Pancreas (tissue), 10 donors: ENCODE results near the gene JOSD1. TPM values are rescaled to one million over a fixed set of nuclear protein-coding genes. Genes with fewer than 3 reads are reported as not detected.

Source experiments
- ATAC-seq, 4 donors: fragments of 200-7000 bp; cut with Tn5 transposase; one replicate each; pipeline versions ENCODE4 v1.8.0 to v1.9.1; 2020; ENCODE audit warnings: mild to moderate bottlenecking in 4 of 4, moderate library complexity in 4 of 4
- DNase-seq, 6 donors: peaks; one replicate each; pipeline ENCODE4 v3.0.0-alpha.2; 2020
- FAIRE-seq: peaks from 2 replicates; lab custom pipeline; 2012; peaks lifted over from hg19 to GRCh38; lab: Jason Lieb, UNC
- H3K27ac ChIP-seq, 4 donors: fragments of 200-600 bp; sonication (generic); 1 replicate in 3 of 4; 2 replicates in 1 of 4; pipeline versions ENCODE4 v1.5.0 to v1.8.0; 2020
- H3K27me3 ChIP-seq, 4 donors: fragments of 200-600 bp; one replicate each; pipeline ENCODE4 v1.8.0; 2021
- H3K36me3 ChIP-seq, 3 donors: fragments of 200-600 bp; sonication (generic) in 1 of 3; one replicate each; pipeline versions ENCODE4 v1.5.0 to v1.8.0; 2020 to 2021
- H3K4me1 ChIP-seq, 3 donors: fragments of 200-600 bp; one replicate each; pipeline ENCODE4 v1.8.0; 2021
- H3K4me3 ChIP-seq, 4 donors: fragments of 200-600 bp; sonication (generic) in 2 of 4; one replicate each; pipeline versions ENCODE4 v1.5.0 to v1.8.0; 2020 to 2021
- H3K9me3 ChIP-seq, 4 donors: fragments of 200-600 bp; one replicate each; pipeline ENCODE4 v1.8.0; 2021
- WGBS, 2 donors: extraction: QIAGEN DNeasy Blood & Tissue Kit; methylation state at CpG; one replicate each; pipeline ENCODE4 v1.1.7; 2013; 5-methylcytosine and 5-hydroxymethylcytosine counted together
- intact Hi-C, 3 donors: fragments of 100-400 bp; cut with DNase I; formaldehyde crosslinking; loops; one replicate each; pipeline versions ENCODE4 v1.11.1 to v1.14.2; 2022
- polyA plus RNA-seq, 2 donors: library from polyadenylated mRNA; stranded (reverse); fragments of 200-250 nt; gene quantifications; one replicate each; pipeline ENCODE4 v1.2.3, GENCODE V29; 2013
- total RNA-seq, 6 donors: library from RNA; stranded (reverse); fragmentation: NEBNext Ultra II Directional in 4 of 6; extraction: Animal tissue kit (Norgen Biotek cat#: 25700) in 4 of 6; gene quantifications; one replicate each; pipeline versions ENCODE4 v1.2.1 to v1.2.4, GENCODE V29; 2021 to 2023
- TF ChIP-seq, protein P1 (sequence below), 4 donors: fragments of 200-600 bp; sonication (generic) in 3 of 4; IDR thresholded peaks; one replicate each; pipeline versions ENCODE4 v1.5.0 to v1.8.0; 2021; ENCODE audit warnings: antibody characterized with exemption in 4 of 4
- donor health status: healthy with polysubstance abuse.
- donor health status: DM: no; HTN: no; CAD: no; lungs with moderate emphysema.
- donor health status: DM: no; HTN: no; CAD: no.
- donor health status: control.
- donor health status: control.
- donor health status: Bipolar disorder and iron deficiency.
- donor health status: DM: yes; HTN: yes; CAD: no.
- donor health status: DM: no; HTN: no; CAD: no.
- donor health status: DM: no; HTN: no; CAD: no.
- donor health status: DM: yes; HTN: yes; CAD: no.

The JOSD1 gene
- total and polyA plus RNA-seq, 8 donors, result 10.9 to 32.3 (median 20.0) TPM

DNA sequence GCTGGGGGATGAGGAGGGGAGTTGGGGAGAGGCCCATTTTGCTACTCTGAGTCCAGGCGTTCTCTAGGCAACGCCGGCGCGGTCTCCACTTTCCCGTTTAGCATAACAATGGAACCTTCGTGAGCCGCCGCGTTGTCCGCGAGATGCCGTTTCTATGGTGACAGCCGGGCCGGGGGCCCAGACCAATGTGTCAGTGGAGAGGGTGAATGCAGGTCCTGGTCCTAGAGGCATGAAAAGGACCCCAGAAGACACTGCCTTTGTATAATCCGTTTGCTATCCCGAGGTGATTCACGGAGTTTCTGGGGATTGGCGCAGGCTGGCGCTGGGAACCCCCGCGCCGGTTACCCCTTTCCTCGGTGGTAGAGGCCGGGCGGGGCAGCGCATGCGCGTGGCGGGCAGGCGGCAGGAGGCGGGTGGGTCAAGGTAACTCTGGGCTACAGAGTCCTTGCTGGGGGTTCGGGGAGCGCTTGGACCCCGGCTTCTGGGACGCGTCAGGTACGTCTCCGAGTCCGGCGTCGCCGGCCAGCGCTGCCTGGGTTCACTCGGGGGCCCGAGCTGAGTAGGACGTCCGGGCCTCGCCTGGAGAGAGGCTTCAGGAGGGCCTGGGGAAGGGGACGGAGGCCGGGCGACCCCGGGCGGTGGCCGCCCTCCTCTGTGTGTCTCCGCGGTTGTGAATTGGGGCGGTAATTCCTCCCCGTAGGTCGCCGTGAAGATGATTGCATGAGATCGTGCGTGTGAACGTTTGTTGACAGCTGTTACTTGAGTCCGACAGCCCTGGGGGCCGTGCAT, 44.3 kb downstream of the JOSD1 start, which contains the start of the genes CBY1 and FAM227A:
Gene CBY1 (plus strand): TSS at position 383 of the 789 bp plus-strand sequence. CDS start 11,417 bp downstream, outside the sequence.
Gene FAM227A (minus strand): TSS at position 137 of the 789 bp plus-strand sequence. CDS start 6,224 bp downstream, outside the sequence.
- ATAC-seq (peak; percentile 94 to 97 (median 95)), DNase-seq (peak; percentile 87 to 97 (median 90)), FAIRE-seq (no peak)
- no peaks in the 10 kb centered on the region for H3K36me3 ChIP-seq
- H3K4me1 ChIP-seq, result peaks cover 0 to 10% (median 0%) of the 10 kb centered on the region in 3 donors
- intact Hi-C loops, result no loop called here
- 0 to 1% methylated on average over 65 to 66 of the region's 66 CpGs for WGBS, 2 donors
- H3K27me3 ChIP-seq, result no peaks in the 10 kb centered on the region
- H3K27ac ChIP-seq, result peak within 1 kb of the TSS; percentile 83 to 95 (median 93)
- peak within 1 kb of the TSS; percentile 52 to 96 (median 73) for H3K4me3 ChIP-seq
- no peaks in the 10 kb centered on the region for H3K9me3 ChIP-seq
- TF ChIP-seq, protein P1, sequence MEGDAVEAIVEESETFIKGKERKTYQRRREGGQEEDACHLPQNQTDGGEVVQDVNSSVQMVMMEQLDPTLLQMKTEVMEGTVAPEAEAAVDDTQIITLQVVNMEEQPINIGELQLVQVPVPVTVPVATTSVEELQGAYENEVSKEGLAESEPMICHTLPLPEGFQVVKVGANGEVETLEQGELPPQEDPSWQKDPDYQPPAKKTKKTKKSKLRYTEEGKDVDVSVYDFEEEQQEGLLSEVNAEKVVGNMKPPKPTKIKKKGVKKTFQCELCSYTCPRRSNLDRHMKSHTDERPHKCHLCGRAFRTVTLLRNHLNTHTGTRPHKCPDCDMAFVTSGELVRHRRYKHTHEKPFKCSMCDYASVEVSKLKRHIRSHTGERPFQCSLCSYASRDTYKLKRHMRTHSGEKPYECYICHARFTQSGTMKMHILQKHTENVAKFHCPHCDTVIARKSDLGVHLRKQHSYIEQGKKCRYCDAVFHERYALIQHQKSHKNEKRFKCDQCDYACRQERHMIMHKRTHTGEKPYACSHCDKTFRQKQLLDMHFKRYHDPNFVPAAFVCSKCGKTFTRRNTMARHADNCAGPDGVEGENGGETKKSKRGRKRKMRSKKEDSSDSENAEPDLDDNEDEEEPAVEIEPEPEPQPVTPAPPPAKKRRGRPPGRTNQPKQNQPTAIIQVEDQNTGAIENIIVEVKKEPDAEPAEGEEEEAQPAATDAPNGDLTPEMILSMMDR (IDR thresholded peaks at IDR 0.05), result no peak

DNA sequence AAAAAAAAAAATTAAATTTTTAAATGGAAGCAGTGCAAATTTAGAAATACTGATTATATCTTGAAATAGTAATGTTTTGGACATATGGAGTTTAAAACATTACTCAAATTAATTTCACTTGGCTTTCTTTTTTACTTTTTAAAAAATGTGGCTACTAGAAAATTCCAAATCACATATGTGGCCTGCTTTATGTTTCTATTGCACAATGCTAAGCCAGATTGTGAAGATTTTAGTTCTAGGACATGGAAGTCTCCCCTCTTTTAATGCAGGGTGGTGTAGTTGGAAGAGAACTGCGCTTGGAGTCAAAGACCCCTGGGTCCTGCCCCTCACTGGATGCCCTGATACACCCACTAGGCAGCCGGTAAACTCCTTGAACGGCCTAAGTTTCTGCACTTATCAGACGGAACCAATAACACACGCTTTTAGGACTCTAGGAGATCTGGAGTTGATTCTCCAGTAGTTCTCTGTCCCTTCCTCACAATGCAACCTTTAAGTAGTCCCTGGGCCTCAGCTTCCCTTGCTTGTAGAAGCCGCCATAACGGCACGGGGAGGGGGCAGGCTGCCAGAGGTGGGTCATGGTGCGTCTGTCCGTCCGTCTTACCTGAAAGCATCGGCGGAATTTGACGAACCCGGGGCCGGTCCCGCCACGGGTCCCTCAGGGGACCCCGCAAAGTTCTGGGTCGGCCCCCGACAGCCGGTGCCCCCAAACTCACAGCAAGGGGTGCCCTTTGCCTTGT, 45.1 kb downstream of the JOSD1 start:
- WGBS, 2 donors, result 7 to 8% methylated on average over 22 of the region's 22 CpGs
- Histone ChIP-seq H3K4me1 (peaks cover 0 to 10% (median 0%) of the 10 kb centered on the region in 3 donors), H3K9me3 (no peaks in the 10 kb centered on the region), H3K36me3 (no peaks in the 10 kb centered on the region), H3K4me3 (peak overlapping the region; percentile 52 to 96 (median 73)), H3K27ac (peak overlapping the region; percentile 83 to 95 (median 93)), H3K27me3 (no peaks in the 10 kb centered on the region)
- peak in 2 of 4 donors; percentile 2 to 3 for ATAC-seq
- FAIRE-seq, result no peak
- no peak for DNase-seq
- TF ChIP-seq, protein P1 (IDR thresholded peaks at IDR 0.05), result no peak
- intact Hi-C loops, result no loop called here

DNA sequence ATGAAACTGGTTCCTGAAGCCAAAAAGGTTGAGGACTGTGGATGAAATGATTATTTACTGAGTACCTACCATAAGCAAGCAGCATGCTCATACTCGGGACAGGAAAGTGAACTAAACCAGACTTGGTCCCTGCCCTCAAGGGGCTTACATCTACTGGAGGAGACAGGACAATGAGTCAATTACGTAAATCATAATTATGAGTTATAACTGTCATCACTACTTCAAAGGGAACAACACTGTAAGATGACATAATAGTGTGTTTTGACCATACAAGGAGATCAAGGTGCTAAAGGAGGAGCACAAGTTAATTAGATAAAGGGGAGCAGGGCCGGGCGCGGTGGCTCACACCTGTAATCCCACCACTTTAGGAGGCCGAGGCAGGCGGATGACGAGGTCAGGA, 47.0 kb downstream of the JOSD1 start:
- Histone ChIP-seq H3K4me3 (no peak overlapping the region), H3K27me3 (no peaks in the 10 kb centered on the region), H3K9me3 (no peaks in the 10 kb centered on the region), H3K36me3 (no peaks in the 10 kb centered on the region), H3K27ac (no peak overlapping the region), H3K4me1 (peaks cover 0 to 10% (median 0%) of the 10 kb centered on the region in 3 donors)
- TF ChIP-seq, protein P1 (IDR thresholded peaks at IDR 0.05), result no peak
- intact Hi-C loops, result no loop called here
- no peak for ATAC-seq
- WGBS, 2 donors, result 94 to 95% methylated on average over 8 of the region's 8 CpGs
- DNase-seq, result no peak
- FAIRE-seq, result no peak

DNA sequence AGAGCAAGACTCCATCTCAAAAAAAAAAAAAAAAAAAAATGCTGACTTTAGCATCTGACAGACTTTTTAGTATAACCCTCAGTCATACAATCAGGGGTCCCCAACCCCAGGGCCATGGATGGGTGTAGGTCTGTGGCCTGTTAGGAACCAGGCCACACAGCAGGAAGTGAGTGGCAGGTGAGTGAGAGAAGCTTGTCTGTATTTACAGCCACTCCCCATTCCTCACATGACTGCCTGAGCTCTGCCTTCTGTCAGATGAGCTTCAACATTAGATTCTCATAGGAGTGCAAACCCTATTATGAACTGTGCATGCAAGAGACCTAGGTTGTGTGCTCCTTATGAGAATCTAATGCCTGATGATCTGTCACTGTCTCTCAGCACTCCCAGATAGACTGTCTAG, 47.9 kb downstream of the JOSD1 start:
- Histone ChIP-seq H3K27me3 (no peaks in the 10 kb centered on the region), H3K4me1 (peaks cover 0 to 7% (median 0%) of the 10 kb centered on the region in 3 donors), H3K4me3 (no peak overlapping the region), H3K27ac (no peak overlapping the region), H3K36me3 (no peaks in the 10 kb centered on the region), H3K9me3 (no peaks in the 10 kb centered on the region)
- ATAC-seq, result no peak
- TF ChIP-seq, protein P1 (IDR thresholded peaks at IDR 0.05), result no peak
- no peak for DNase-seq
- intact Hi-C loops, result no loop called here
- no peak for FAIRE-seq
